ENCODE results near the gene ADARB2. TPM values are rescaled to one million over a fixed set of nuclear protein-coding genes. Genes with fewer than 3 reads are reported as not detected.

ADARB2 gene
- total and polyA plus RNA-seq, 2 experiments from 2014 or later, result 0.13 to 0.48 TPM

DNA sequence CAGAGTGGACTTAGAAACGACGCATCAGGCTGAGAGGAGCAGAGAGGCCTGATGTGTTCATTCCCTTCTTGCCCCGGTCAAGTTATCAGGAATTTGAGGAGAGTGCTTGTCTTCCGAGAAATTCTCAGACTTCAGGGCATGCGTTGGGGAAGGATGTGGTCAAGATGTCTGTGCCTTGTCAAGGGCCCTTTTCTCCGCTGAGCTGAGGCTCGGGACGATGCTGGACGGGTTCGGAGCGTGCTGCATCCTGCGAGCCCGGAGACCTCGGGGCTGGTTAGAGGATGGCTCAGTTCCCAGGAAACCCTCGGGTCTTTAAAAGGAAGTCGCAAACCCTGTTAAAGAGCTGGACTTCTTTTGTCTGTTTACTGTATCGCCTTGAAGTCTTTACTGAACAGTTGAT, 325.4 kb downstream of the ADARB2 start:
- Histone ChIP-seq H3K4me1 (ENCODE audit: insufficient read depth) (no peaks in the 10 kb centered on the region), H3K27ac (no peak overlapping the region), H3K27me3 (no peaks in the 10 kb centered on the region), H4K20me1 (ENCODE audit: insufficient read depth, poor library complexity, severe bottlenecking) (no peaks in the 10 kb centered on the region), H3K79me2 (no peaks in the 10 kb centered on the region), H2AFZ (no peak overlapping the region), H3K9me3 (ENCODE audit: low read depth) (no peaks in the 10 kb centered on the region), H3K9me2 (replicated peaks; ENCODE audit: insufficient read depth) (no peaks in the 10 kb centered on the region), H3K4me3 (no peak overlapping the region), H3K36me3 (replicated peaks; ENCODE audit: insufficient read depth, low read depth) (no peaks in the 10 kb centered on the region), H3K4me2 (no peak overlapping the region)
- no peak for TF ChIP-seq EZH2phosphoT487 (IDR thresholded peaks at IDR 0.05; ENCODE audit: low read depth, severe bottlenecking, unreplicated experiment)
- no peak for TF ChIP-seq EZH2 (IDR thresholded peaks at IDR 0.05; ENCODE audit: borderline replicate concordance)
- TF ChIP-seq, protein P1, sequence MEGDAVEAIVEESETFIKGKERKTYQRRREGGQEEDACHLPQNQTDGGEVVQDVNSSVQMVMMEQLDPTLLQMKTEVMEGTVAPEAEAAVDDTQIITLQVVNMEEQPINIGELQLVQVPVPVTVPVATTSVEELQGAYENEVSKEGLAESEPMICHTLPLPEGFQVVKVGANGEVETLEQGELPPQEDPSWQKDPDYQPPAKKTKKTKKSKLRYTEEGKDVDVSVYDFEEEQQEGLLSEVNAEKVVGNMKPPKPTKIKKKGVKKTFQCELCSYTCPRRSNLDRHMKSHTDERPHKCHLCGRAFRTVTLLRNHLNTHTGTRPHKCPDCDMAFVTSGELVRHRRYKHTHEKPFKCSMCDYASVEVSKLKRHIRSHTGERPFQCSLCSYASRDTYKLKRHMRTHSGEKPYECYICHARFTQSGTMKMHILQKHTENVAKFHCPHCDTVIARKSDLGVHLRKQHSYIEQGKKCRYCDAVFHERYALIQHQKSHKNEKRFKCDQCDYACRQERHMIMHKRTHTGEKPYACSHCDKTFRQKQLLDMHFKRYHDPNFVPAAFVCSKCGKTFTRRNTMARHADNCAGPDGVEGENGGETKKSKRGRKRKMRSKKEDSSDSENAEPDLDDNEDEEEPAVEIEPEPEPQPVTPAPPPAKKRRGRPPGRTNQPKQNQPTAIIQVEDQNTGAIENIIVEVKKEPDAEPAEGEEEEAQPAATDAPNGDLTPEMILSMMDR (IDR thresholded peaks at IDR 0.05; ENCODE audit: poor library complexity), result no peak
- 76% methylated on average over 17 of the region's 17 CpGs for WGBS (ENCODE audit: low lambda C conversion rate, missing lambda C conversion rate)
- no peak for DNase-seq (ENCODE audit: low spot score)

- no peak for DNase-seq (ENCODE audit: low spot score)
- H3K4me3 ChIP-seq, result no peak overlapping the region
- no peaks in the 10 kb centered on the region for H3K36me3 ChIP-seq (replicated peaks; ENCODE audit: insufficient read depth, low read depth)
- H3K4me2 ChIP-seq, result no peak overlapping the region
- H3K9me3 ChIP-seq (ENCODE audit: low read depth), result no peaks in the 10 kb centered on the region
- H3K4me1 ChIP-seq (ENCODE audit: insufficient read depth), result no peaks in the 10 kb centered on the region
- no peaks in the 10 kb centered on the region for H3K27me3 ChIP-seq
- H3K79me2 ChIP-seq, result no peaks in the 10 kb centered on the region
- WGBS (ENCODE audit: low lambda C conversion rate, missing lambda C conversion rate), result 93% methylated on average over 17 of the region's 17 CpGs
- no peak overlapping the region for H2AFZ ChIP-seq
- no peaks in the 10 kb centered on the region for H4K20me1 ChIP-seq (ENCODE audit: insufficient read depth, poor library complexity, severe bottlenecking)
- no peak overlapping the region for H3K27ac ChIP-seq
- H3K9me2 ChIP-seq (replicated peaks; ENCODE audit: insufficient read depth), result no peaks in the 10 kb centered on the region
- TF ChIP-seq EZH2phosphoT487 (IDR thresholded peaks at IDR 0.05; ENCODE audit: low read depth, severe bottlenecking, unreplicated experiment) (no peak), EZH2 (IDR thresholded peaks at IDR 0.05; ENCODE audit: borderline replicate concordance) (no peak)
- TF ChIP-seq, protein P1 (IDR thresholded peaks at IDR 0.05; ENCODE audit: poor library complexity), result no peak
Measured at GRCh38 chr10:1411451-1411850, 325.9 kb downstream of the ADARB2 start.

GRCh38 chr10:1410469-1411395, 326.6 kb downstream of the ADARB2 start:
- Histone ChIP-seq H3K79me2 (no peaks in the 10 kb centered on the region), H3K36me3 (replicated peaks; ENCODE audit: insufficient read depth, low read depth) (no peaks in the 10 kb centered on the region), H4K20me1 (ENCODE audit: insufficient read depth, poor library complexity, severe bottlenecking) (no peaks in the 10 kb centered on the region), H3K9me2 (replicated peaks; ENCODE audit: insufficient read depth) (no peaks in the 10 kb centered on the region), H2AFZ (no peak overlapping the region), H3K4me2 (no peak overlapping the region), H3K4me3 (no peak overlapping the region), H3K9me3 (ENCODE audit: low read depth) (no peaks in the 10 kb centered on the region), H3K27ac (no peak overlapping the region), H3K27me3 (no peaks in the 10 kb centered on the region), H3K4me1 (ENCODE audit: insufficient read depth) (no peaks in the 10 kb centered on the region)
- DNase-seq (ENCODE audit: low spot score), result no peak
- WGBS (ENCODE audit: low lambda C conversion rate, missing lambda C conversion rate), result 94% methylated on average over 33 of the region's 33 CpGs
- TF ChIP-seq, protein P1 (IDR thresholded peaks at IDR 0.05; ENCODE audit: poor library complexity), result no peak
- TF ChIP-seq EZH2 (IDR thresholded peaks at IDR 0.05; ENCODE audit: borderline replicate concordance), result no peak
- no peak for TF ChIP-seq EZH2phosphoT487 (IDR thresholded peaks at IDR 0.05; ENCODE audit: low read depth, severe bottlenecking, unreplicated experiment)

Data from hepatocyte (in vitro differentiated cells).